DOHH2 (cell line): Measurements from ENCODE around the gene NAT10.
A peak's percentile ranks its signal among the peaks of the same experiment; 100 is the strongest.

Source experiments
- EZH2phosphoT487 ChIP-seq: fragments of 200-600 bp; sonication (generic); IDR thresholded peaks from 2 replicates; pipeline ENCODE4 v1.6.1; 2017; ENCODE audit warnings: borderline replicate concordance, mild to moderate bottlenecking, antibody characterized with exemption, low read length, moderate library complexity, mixed read lengths
- TF ChIP-seq, protein P1 (sequence below): fragments of 200-600 bp; sonication (generic); IDR thresholded peaks from one replicate; pipeline ENCODE4 v1.5.1; 2014; ENCODE audit warnings: antibody characterized with exemption, mild to moderate bottlenecking, low read depth, low read length; ENCODE audit not compliant: poor library complexity, severe bottlenecking

DNA sequence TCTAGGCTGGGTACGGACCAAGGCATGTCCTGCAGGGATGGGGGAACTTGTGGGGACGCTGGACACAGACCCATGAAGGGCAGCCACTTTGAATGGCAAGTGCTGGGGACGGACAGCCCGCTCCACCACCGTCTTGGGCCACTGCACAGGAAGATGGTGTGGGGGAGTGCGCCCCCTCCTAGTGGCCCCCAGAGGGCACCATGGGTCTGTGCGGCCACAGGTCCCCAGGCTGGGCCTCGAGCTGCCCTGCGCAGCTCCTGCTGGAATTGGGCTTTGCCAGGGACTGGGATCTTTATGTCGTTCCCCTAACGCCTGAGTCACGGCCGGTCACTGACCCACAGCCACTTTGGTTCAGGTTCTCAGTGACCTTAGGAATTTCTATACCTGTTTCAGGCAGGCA is 44.4 kb downstream of the NAT10 start:
- TF ChIP-seq, protein P1, sequence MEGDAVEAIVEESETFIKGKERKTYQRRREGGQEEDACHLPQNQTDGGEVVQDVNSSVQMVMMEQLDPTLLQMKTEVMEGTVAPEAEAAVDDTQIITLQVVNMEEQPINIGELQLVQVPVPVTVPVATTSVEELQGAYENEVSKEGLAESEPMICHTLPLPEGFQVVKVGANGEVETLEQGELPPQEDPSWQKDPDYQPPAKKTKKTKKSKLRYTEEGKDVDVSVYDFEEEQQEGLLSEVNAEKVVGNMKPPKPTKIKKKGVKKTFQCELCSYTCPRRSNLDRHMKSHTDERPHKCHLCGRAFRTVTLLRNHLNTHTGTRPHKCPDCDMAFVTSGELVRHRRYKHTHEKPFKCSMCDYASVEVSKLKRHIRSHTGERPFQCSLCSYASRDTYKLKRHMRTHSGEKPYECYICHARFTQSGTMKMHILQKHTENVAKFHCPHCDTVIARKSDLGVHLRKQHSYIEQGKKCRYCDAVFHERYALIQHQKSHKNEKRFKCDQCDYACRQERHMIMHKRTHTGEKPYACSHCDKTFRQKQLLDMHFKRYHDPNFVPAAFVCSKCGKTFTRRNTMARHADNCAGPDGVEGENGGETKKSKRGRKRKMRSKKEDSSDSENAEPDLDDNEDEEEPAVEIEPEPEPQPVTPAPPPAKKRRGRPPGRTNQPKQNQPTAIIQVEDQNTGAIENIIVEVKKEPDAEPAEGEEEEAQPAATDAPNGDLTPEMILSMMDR, result peak; percentile 33
- no peak for TF ChIP-seq EZH2phosphoT487
